Lower leg skin (tissue), 3 donors: ENCODE measurements around the gene SDC4.

ENCODE experiments used
- CTCF ChIP-seq, 3 donors: fragments of 450-650 bp; IDR thresholded peaks; one replicate each; pipeline ENCODE4 v1.5.1; 2016; ENCODE audit warnings: antibody characterized with exemption in 3 of 3, mild to moderate bottlenecking in 3 of 3, moderate library complexity in 2 of 3
- POLR2A ChIP-seq, 2 donors: fragments of 450-650 bp; IDR thresholded peaks; one replicate each; pipeline ENCODE4 v1.6.1; 2016 to 2017; ENCODE audit warnings: antibody characterized with exemption in 2 of 2, mild to moderate bottlenecking in 1 of 2, moderate library complexity in 1 of 2

GRCh38 chr20:45352729-45353128 is 4.5 kb upstream of the SDC4 start:
- no peak for TF ChIP-seq POLR2A (IDR thresholded peaks at IDR 0.05)
- no peak for TF ChIP-seq CTCF (IDR thresholded peaks at IDR 0.05)
